GM23338 (cell line): ENCODE measurements around the gene LOXL3.
"Not testable (repeated sequence)": the region's sequence is repeated elsewhere in the genome, so short reads cannot be mapped to it uniquely, and the experiment has no call there.

ENCODE experiments used
- CREB1 ChIP-seq: fragments of 250-450 bp; sonication (Bioruptor Pico); IDR thresholded peaks from 2 replicates; pipeline ENCODE4 v1.5.0; 2020; ENCODE audit warnings: low read depth, mild to moderate bottlenecking, moderate library complexity
- JUNB ChIP-seq: IDR thresholded peaks from one replicate; pipeline ENCODE4 v1.6.1; 2016; ENCODE audit warnings: antibody characterized with exemption; ENCODE audit not compliant: unreplicated experiment
- ZNF114 ChIP-seq: fragments of 250-450 bp; sonication (Bioruptor Pico); IDR thresholded peaks from 2 replicates; pipeline ENCODE4 v1.5.0; 2020; ENCODE audit warnings: mild to moderate bottlenecking, moderate library complexity
- TF ChIP-seq, protein P1 (sequence below), 2 experiments: fragments of 200-600 bp in 1 of 2; sonication (generic) in 1 of 2; conservative IDR thresholded peaks; 2 replicates each; pipeline versions ENCODE4 v1.5.1 to v1.6.1; 2016 to 2017; ENCODE audit warnings: antibody characterized with exemption in 2 of 2, low read depth in 2 of 2, mild to moderate bottlenecking in 2 of 2, moderate library complexity in 1 of 2

DNA sequence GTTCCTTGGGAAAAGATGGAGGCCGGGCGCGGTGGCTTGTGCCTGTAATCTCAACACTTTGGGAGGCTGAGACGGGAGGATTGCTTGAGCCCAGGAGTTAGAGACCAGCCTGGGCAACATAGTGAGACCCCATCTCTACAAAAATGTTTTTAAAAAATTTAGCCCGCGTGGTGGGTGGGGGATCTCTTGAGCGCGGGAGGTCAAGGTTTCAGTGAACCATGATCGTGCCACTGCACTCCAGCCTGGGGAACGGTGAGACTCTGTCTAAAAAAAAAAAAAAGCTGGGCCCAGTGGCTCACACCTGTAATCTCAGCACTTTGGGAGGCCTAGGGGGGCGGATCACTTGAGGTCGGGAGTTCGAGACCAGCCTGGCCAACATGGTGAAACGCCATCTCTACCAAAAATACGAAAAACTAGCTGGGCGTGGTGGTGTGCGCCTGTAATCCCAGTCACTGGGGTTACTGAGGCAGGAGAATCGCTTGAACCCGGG lies 70.0 kb downstream of the LOXL3 start:
- TF ChIP-seq JUNB; ZNF114 (CRISPR knock-in tag); CREB1 (CRISPR knock-in tag): not testable (repeated sequence)
- TF ChIP-seq, protein P1, sequence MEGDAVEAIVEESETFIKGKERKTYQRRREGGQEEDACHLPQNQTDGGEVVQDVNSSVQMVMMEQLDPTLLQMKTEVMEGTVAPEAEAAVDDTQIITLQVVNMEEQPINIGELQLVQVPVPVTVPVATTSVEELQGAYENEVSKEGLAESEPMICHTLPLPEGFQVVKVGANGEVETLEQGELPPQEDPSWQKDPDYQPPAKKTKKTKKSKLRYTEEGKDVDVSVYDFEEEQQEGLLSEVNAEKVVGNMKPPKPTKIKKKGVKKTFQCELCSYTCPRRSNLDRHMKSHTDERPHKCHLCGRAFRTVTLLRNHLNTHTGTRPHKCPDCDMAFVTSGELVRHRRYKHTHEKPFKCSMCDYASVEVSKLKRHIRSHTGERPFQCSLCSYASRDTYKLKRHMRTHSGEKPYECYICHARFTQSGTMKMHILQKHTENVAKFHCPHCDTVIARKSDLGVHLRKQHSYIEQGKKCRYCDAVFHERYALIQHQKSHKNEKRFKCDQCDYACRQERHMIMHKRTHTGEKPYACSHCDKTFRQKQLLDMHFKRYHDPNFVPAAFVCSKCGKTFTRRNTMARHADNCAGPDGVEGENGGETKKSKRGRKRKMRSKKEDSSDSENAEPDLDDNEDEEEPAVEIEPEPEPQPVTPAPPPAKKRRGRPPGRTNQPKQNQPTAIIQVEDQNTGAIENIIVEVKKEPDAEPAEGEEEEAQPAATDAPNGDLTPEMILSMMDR (conservative IDR thresholded peaks at IDR 0.05; ENCODE audit: low read depth in 2 of 2) = not testable (repeated sequence)
